ENCODE data around the gene CCNH. TPM values are rescaled to one million over a fixed set of nuclear protein-coding genes. Genes with fewer than 3 reads are reported as not detected.

Gene CCNH
- total RNA-seq, 4 donors from 2014 or later: 110 to 218 (median 146) TPM

- no peak for TF ChIP-seq POLR2A (IDR thresholded peaks at IDR 0.05)
- TF ChIP-seq, protein P1, sequence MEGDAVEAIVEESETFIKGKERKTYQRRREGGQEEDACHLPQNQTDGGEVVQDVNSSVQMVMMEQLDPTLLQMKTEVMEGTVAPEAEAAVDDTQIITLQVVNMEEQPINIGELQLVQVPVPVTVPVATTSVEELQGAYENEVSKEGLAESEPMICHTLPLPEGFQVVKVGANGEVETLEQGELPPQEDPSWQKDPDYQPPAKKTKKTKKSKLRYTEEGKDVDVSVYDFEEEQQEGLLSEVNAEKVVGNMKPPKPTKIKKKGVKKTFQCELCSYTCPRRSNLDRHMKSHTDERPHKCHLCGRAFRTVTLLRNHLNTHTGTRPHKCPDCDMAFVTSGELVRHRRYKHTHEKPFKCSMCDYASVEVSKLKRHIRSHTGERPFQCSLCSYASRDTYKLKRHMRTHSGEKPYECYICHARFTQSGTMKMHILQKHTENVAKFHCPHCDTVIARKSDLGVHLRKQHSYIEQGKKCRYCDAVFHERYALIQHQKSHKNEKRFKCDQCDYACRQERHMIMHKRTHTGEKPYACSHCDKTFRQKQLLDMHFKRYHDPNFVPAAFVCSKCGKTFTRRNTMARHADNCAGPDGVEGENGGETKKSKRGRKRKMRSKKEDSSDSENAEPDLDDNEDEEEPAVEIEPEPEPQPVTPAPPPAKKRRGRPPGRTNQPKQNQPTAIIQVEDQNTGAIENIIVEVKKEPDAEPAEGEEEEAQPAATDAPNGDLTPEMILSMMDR (IDR thresholded peaks at IDR 0.05): no peak
- Histone ChIP-seq H3K9me3 (no peaks in the 10 kb centered on the region), H3K4me1 (peaks cover 0 to 5% of the 10 kb centered on the region in 2 donors), H3K27me3 (no peaks in the 10 kb centered on the region), H3K27ac (no peak overlapping the region), H3K4me3 (replicated peaks in 1 of 3) (no peak overlapping the region), H3K36me3 (peaks cover 41 to 43% of the 10 kb centered on the region in 2 donors)
- intact Hi-C loops (cut with DNase I): loop anchor here (10.0 kb wide), 1 partner anchor 129 kb away; the partner anchor contains the start of gene RASA1
- no peak for DNase-seq
- 74 to 89% methylated on average over 2 of the region's 2 CpGs for whole genome bisulfite sequencing, 2 donors
Observed at GRCh38 chr5:87393331-87393730, 19.4 kb downstream of the CCNH start.

DNA sequence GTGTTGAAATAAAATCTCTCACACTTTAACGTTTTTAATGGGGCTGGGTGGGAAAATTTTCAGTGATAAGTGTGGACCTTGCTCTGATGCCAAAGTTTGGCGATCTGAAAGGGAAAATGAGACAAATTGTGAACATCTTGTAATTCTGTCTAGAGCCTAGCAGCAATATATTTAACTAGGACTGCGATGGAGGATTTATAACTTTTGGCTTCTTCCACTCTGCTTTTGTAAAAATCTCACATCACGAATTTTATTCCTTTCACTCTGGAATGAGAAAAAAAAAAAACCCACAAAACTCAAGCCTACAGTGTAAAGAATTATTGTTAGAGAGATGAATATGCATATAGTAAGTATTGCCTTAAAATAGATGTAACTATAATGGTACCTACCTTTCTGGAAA, 19.9 kb downstream of the CCNH start:
- no peak for DNase-seq
- H3K27me3 ChIP-seq: no peaks in the 10 kb centered on the region
- H3K36me3 ChIP-seq: peaks cover 41 to 43% of the 10 kb centered on the region in 2 donors
- no peaks in the 10 kb centered on the region for H3K9me3 ChIP-seq
- 85 to 87% methylated on average over 4 of the region's 4 CpGs for WGBS, 2 donors
- intact Hi-C loops (cut with DNase I): loop anchor here (10.0 kb wide), 1 partner anchor 128 kb away; the partner anchor contains the start of gene RASA1
- no peak overlapping the region for H3K4me3 ChIP-seq (replicated peaks in 1 of 3)
- TF ChIP-seq, protein P1 (IDR thresholded peaks at IDR 0.05): no peak
- TF ChIP-seq POLR2A (IDR thresholded peaks at IDR 0.05): no peak
- no peak overlapping the region for H3K27ac ChIP-seq
- peaks cover 0 to 5% of the 10 kb centered on the region in 2 donors for H3K4me1 ChIP-seq

DNA sequence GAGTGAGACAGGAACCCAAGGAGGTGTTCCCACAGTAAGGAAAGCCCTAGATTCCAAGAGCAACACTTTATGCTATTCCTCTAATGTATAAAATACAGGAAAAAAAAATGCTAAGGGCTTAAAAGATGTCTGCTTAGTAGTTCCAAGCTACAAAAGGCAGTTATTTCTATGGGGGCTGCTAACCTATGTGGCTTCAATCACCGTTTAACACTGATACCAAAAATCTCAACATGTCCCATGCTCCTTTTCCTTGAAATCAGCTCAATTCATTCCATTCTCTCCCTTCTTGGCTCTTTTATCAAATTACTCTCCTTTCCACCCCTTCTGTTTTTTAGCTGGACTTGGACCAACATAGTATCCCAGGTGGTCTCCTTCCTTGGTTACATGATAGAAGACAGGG, 20.6 kb downstream of the CCNH start:
- intact Hi-C loops (cut with DNase I): loop anchor here (10.0 kb wide), 1 partner anchor 127 kb away; the partner anchor contains the start of gene RASA1
- Histone ChIP-seq H3K36me3 (peaks cover 41 to 43% of the 10 kb centered on the region in 2 donors), H3K4me3 (replicated peaks in 1 of 3) (no peak overlapping the region), H3K9me3 (no peaks in the 10 kb centered on the region), H3K4me1 (peaks cover 0 to 5% of the 10 kb centered on the region in 2 donors), H3K27me3 (no peaks in the 10 kb centered on the region), H3K27ac (no peak overlapping the region)
- TF ChIP-seq POLR2A (IDR thresholded peaks at IDR 0.05): no peak
- TF ChIP-seq, protein P1 (IDR thresholded peaks at IDR 0.05): no peak
- 88 to 89% methylated on average over 1 of the region's 1 CpG for WGBS, 2 donors
- DNase-seq: no peak

- H3K36me3 ChIP-seq: peaks cover 32 to 33% of the 10 kb centered on the region in 2 donors
- no peaks in the 10 kb centered on the region for H3K9me3 ChIP-seq
- intact Hi-C loops (cut with DNase I): loop anchor here (10.0 kb wide), 1 partner anchor 126 kb away; the partner anchor contains the start of gene RASA1
- no peak for DNase-seq
- 86 to 87% methylated on average over 5 of the region's 5 CpGs for WGBS, 2 donors
- H3K4me3 ChIP-seq (replicated peaks in 1 of 3): no peak overlapping the region
- H3K27ac ChIP-seq: peak overlapping the region in 1 of 3 donors; percentile 2
- peaks cover 0 to 5% of the 10 kb centered on the region in 2 donors for H3K4me1 ChIP-seq
- TF ChIP-seq, protein P1 (IDR thresholded peaks at IDR 0.05): no peak
- TF ChIP-seq POLR2A (IDR thresholded peaks at IDR 0.05): no peak
- H3K27me3 ChIP-seq: no peaks in the 10 kb centered on the region
Observed at GRCh38 chr5:87390576-87391199, 22.0 kb downstream of the CCNH start.

GRCh38 chr5:87390075-87390474, 22.7 kb downstream of the CCNH start:
- H3K27ac ChIP-seq: peak overlapping the region in 1 of 3 donors; percentile 2
- intact Hi-C loops (cut with DNase I): loop anchor here (10.0 kb wide), 1 partner anchor 125 kb away; the partner anchor contains the start of gene RASA1
- no peak overlapping the region for H3K4me3 ChIP-seq (replicated peaks in 1 of 3)
- 92 to 99% methylated on average over 3 of the region's 3 CpGs for WGBS, 2 donors
- peak in 1 of 2 donors; percentile 10 for DNase-seq
- TF ChIP-seq, protein P1 (IDR thresholded peaks at IDR 0.05): no peak
- no peak for TF ChIP-seq POLR2A (IDR thresholded peaks at IDR 0.05)
- H3K36me3 ChIP-seq: peaks cover 27 to 28% of the 10 kb centered on the region in 2 donors
- no peaks in the 10 kb centered on the region for H3K27me3 ChIP-seq
- no peaks in the 10 kb centered on the region for H3K9me3 ChIP-seq
- peaks cover 0 to 5% of the 10 kb centered on the region in 2 donors for H3K4me1 ChIP-seq

Data from thyroid gland (tissue), 4 donors.